ENCODE data around the gene PMM2.
A peak's percentile ranks its signal among the peaks of the same experiment; 100 is the strongest.
"Not testable (repeated sequence)": the region's sequence is repeated elsewhere in the genome, so short reads cannot be mapped to it uniquely, and the experiment has no call there.

Gene PMM2

DNA sequence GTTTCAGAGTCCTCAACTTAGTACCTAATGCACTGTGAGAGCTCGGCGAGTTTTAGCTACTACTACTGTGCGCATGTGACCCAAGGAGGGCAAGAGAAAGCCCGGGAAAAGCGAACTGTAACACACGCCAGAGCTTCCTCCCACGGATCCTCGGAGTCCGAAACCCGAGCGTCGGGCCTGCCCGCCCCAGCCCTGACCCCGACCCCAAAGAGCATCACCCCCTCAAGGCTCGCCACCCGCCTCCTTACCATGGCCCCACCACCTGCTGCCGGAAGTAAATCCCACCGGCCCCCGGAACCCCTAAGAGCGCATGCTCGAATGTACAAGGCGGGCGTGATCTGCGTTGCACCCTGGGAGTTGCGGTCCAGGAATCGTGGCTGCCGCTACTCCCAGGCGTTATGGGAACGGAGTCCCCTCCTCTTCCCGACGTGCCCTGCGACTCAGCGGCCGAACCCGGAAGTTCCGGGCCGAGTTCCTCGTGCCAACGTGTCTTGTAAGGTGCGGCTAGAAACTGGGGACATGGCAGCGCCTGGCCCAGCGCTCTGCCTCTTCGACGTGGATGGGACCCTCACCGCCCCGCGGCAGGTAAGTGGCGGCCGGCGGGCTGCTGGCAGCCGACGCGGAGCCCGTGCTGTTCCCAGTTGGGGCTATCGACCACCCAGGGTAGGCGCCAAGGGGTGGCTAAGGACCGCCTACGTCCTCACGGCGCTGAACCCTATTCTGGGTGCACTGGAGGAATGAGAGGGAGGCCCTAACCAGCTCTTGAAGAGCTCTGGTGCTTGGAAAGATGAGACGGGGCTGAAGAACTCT is at the start of gene PMM2, which contains the start of gene TMEM186:
Gene PMM2 (plus strand): TSS at position 476 of the 810 bp plus-strand sequence. CDS start 44 bp downstream, at position 520.
Gene TMEM186 (minus strand): TSS at position 276 of the 810 bp plus-strand sequence. CDS start 25 bp downstream, at position 251.
- DNase-seq = peak; percentile 96
- TF ChIP-seq, protein P1, sequence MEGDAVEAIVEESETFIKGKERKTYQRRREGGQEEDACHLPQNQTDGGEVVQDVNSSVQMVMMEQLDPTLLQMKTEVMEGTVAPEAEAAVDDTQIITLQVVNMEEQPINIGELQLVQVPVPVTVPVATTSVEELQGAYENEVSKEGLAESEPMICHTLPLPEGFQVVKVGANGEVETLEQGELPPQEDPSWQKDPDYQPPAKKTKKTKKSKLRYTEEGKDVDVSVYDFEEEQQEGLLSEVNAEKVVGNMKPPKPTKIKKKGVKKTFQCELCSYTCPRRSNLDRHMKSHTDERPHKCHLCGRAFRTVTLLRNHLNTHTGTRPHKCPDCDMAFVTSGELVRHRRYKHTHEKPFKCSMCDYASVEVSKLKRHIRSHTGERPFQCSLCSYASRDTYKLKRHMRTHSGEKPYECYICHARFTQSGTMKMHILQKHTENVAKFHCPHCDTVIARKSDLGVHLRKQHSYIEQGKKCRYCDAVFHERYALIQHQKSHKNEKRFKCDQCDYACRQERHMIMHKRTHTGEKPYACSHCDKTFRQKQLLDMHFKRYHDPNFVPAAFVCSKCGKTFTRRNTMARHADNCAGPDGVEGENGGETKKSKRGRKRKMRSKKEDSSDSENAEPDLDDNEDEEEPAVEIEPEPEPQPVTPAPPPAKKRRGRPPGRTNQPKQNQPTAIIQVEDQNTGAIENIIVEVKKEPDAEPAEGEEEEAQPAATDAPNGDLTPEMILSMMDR (IDR thresholded peaks at IDR 0.05; ENCODE audit: low read depth, low read length) = no peak
- peak within 1 kb of the TSS; percentile 97 for H3K4me3 ChIP-seq (ENCODE audit: low read depth, low read length)
- H3K27me3 ChIP-seq (ENCODE audit: insufficient read depth, low read depth, severe bottlenecking) = no peaks in the 10 kb centered on the region
- no peaks in the 10 kb centered on the region for H3K9me3 ChIP-seq (ENCODE audit: severe bottlenecking)
- H3K27ac ChIP-seq = peak within 1 kb of the TSS; percentile 61
- H3K36me3 ChIP-seq = peaks cover 8% of the 10 kb centered on the region

DNA sequence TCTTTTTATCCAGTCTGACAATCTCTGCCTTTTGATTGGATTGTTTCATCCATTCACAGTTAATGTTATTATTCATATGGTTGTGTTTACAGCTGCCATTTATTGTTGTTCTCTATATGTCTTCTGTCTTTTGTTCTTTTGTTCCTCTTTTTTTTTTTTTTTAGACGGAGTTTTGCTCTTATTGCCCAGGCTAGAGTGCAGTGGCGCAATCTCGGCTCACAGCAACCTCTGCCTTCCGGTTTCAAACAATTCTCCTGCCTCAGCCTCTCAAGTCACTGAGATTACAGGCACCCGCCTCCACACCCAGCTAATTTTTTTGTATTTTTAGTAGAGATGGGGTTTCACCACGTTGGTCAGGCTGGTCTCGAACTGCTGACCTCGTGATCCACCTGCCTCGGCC is 48.7 kb upstream of the PMM2 start:
- not testable (repeated sequence) for H3K27ac ChIP-seq; H3K9me3 ChIP-seq (ENCODE audit: severe bottlenecking); H3K4me3 ChIP-seq (ENCODE audit: low read depth, low read length); H3K27me3 ChIP-seq (ENCODE audit: insufficient read depth, low read depth, severe bottlenecking); DNase-seq; H3K36me3 ChIP-seq

DNA sequence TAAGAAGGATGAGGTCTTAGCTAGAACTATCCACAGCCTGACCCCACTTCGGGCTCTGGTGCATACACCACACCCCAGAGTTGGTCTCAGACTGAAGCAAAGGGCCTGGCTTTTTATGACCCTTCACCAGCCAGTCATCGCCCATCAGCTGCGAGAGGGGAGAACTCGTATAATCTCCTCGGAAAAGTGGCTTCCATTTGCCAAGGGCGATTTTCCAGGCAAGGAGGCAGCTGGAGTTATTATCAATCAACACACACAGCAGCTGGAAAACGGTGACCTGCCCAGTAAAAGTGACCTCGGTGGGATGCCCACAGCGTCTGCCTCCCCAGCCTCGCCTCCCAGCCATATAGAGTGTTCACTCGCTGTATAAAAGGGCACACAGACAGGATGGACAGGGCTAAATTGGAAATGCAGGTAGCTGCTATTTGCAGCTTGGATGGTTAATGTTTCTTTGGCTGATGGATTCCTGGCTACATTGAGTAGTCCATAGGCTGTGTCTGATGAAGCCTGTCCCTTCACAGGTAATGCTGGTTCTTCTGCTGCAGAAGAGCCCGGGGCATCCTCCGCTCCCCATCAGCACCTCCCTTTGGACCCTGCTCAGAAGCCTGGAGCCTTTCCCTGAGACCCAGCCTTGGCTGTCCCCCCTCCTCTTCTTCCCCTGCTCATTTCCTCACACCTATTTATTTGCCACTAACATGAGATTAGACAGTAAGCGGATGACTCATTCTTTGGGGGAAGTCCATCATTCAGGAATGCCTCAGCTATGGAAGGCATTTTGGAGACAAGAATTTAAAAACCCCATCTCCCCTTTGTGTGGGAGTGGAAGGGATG is 45.9 kb upstream of the PMM2 start:
- Histone ChIP-seq H3K9me3 (ENCODE audit: severe bottlenecking) (no peaks in the 10 kb centered on the region), H3K36me3 (no peaks in the 10 kb centered on the region), H3K4me3 (ENCODE audit: low read depth, low read length) (no peak overlapping the region), H3K27me3 (ENCODE audit: insufficient read depth, low read depth, severe bottlenecking) (no peaks in the 10 kb centered on the region), H3K27ac (no peak overlapping the region)
- DNase-seq = no peak
- TF ChIP-seq, protein P1 (IDR thresholded peaks at IDR 0.05; ENCODE audit: low read depth, low read length) = no peak

DNA sequence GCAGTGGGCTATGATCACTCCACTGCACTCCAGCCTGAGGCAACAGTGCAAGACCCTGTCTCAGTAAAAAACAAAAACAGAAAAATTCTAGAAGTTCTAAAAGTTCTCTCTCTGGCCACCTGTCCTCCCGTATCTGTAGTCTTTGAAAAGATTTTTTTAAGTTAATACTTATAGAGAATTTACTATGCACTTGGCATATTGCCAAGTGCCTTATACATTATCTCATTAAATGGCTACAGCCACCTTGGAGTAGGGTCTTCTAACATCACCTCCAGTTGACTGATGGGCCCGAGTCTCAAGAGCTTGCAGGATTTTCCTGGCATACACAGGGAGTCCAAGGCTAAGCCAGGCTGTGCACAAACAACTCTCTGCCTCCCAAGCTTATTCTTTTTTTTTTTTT is 44.9 kb upstream of the PMM2 start:
- Histone ChIP-seq H3K27me3 (ENCODE audit: insufficient read depth, low read depth, severe bottlenecking) (no peaks in the 10 kb centered on the region), H3K36me3 (no peaks in the 10 kb centered on the region), H3K9me3 (ENCODE audit: severe bottlenecking) (no peaks in the 10 kb centered on the region), H3K27ac (no peak overlapping the region), H3K4me3 (ENCODE audit: low read depth, low read length) (no peak overlapping the region)
- TF ChIP-seq, protein P1 (IDR thresholded peaks at IDR 0.05; ENCODE audit: low read depth, low read length) = no peak
- no peak for DNase-seq

DNA sequence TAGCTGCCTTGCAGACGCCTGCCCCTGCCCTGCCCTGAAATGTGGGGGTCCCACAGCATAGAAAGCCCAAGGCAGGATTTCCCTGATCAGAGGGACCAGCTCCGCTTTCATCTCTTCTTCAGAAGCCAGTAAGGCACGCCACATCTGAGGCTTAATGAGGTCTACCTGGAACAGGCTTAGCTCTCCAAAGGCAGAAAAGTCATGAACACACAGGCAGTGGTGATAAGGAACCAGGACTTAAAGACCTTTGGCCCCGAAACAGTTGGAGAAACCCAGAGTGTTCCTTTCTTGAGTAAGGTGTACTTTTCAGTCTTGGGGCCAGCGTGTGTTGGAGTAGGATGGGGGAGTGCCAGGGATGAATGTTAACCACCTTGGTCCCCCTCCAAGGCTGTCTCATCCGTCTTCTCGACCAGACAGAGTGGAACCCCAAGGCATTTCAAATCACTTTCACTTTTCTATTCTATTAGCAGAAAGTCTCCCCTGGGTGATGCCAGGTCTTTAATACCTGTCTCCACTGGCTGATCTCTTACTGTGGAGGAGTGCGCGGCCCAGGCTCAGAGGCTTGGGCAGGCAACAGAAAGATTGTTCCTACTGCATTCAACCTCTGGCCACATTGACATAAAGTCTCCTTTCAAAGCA is 44.1 kb upstream of the PMM2 start:
- Histone ChIP-seq H3K4me3 (ENCODE audit: low read depth, low read length) (no peak overlapping the region), H3K9me3 (ENCODE audit: severe bottlenecking) (no peaks in the 10 kb centered on the region), H3K27ac (no peak overlapping the region), H3K27me3 (ENCODE audit: insufficient read depth, low read depth, severe bottlenecking) (no peaks in the 10 kb centered on the region), H3K36me3 (no peaks in the 10 kb centered on the region)
- TF ChIP-seq, protein P1 (IDR thresholded peaks at IDR 0.05; ENCODE audit: low read depth, low read length) = no peak
- no peak for DNase-seq

DNA sequence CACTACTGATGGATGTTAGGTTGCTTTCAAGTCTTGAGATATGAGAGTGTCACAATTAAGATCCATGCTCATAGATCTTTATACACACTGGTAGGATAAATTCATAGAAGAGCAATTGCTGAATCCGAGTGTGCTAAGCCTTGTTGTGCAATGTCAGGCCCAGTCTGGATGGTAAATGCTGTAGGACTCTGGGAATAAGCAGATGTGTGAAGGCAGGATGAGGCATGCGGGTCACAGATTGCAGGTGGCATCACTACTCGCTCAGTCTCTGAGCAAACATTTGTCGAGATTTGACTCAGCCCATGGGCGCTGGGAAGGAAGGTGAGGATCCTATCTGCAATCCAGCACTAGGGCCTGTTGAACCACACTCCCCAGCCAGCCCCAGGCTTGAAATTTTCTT is 40.9 kb upstream of the PMM2 start:
- TF ChIP-seq, protein P1 (IDR thresholded peaks at IDR 0.05; ENCODE audit: low read depth, low read length) = no peak
- DNase-seq = no peak
- Histone ChIP-seq H3K36me3 (no peaks in the 10 kb centered on the region), H3K9me3 (ENCODE audit: severe bottlenecking) (no peaks in the 10 kb centered on the region), H3K4me3 (ENCODE audit: low read depth, low read length) (no peak overlapping the region), H3K27ac (no peak overlapping the region), H3K27me3 (ENCODE audit: insufficient read depth, low read depth, severe bottlenecking) (peaks cover 5% of the 10 kb centered on the region)
